ENCODE data around the gene PITPNB.
A peak's percentile ranks its signal among the peaks of the same experiment; 100 is the strongest.

The PITPNB gene

DNA sequence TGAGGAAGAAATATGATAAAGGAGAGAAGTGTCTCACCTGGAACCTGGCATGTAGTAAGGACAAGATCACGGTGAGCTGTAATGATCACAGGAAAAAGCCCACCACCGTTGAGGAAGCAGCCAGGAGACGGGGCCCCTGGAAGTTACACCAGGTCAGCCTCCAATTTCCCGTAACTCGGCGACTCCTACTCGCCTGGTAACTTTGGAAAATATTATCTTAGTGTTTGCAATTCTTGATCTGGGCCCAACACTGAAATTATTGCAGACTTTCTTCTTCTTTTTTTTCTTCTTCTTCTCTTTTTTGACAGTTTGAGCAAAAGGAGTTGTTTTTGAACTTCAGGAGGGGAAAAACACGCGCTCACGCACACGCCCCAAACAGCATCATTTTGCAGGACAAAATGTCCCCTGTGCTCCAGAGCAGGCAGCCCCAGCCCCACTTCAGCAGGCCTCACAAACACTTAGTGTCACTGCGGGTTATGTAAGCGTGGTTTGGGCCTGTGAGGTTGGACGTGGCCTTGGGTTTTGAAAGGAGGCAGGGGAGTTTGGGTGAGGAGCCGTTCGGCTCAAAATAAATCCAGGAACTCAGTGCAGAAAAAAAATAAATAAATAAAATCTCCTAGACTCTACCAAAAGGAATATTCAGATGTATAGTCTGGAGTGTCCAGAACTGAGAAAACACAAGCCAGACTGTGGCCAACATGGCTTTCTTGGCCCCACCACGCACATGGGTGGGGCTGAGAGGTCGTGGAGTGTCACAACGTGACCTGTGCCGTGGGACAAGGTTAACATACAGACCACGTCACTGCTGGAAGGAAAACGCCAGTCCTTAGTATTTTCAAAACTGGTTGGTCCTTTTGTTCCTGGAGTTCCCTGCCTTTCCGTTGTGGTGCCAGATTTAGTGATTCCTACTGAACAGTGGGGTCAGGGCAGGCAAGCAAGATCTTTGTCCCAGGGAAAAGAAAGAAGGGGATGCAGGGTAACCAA lies 91.2 kb downstream of the PITPNB start:
- no peak for DNase-seq

DNA sequence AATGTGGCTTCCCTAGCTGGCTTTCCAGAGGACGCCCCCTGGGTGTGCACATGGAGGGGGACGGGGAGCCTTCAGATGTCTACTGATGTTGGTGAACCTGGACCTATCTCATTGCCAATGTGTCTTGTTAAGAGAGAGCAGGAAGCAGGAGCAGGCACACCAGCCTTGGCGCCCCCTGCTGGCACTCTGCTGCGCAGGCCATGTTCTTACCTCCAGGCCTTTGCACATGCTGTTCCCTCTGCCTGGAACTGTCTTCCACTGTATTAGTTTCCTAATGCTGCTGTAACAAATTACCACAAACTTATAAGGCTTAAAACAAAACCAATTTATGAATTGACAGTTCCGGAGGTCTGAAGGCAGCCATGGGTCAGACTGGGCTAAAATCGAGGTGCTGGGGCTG lies 93.9 kb downstream of the PITPNB start:
- DNase-seq = no peak

DNA sequence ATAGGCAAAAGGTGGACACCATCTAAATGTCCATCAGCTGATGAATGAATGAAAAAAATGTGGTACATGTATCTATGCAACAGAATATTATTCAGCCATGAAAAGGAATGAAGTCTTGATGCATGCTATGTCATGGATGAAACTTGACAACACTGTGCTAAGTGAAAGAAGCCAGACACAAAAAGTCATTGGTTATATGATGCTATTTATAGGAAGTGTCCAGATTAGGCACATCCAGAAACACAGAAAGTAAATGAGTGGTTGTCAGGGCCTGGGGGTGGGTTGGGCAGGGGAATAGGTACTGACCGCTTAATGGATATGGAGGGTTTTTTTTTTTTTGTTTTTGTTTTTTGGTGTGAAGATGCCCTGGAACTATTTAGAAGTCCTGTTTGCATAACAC lies 95.8 kb downstream of the PITPNB start:
- DNase-seq = no peak

DNA sequence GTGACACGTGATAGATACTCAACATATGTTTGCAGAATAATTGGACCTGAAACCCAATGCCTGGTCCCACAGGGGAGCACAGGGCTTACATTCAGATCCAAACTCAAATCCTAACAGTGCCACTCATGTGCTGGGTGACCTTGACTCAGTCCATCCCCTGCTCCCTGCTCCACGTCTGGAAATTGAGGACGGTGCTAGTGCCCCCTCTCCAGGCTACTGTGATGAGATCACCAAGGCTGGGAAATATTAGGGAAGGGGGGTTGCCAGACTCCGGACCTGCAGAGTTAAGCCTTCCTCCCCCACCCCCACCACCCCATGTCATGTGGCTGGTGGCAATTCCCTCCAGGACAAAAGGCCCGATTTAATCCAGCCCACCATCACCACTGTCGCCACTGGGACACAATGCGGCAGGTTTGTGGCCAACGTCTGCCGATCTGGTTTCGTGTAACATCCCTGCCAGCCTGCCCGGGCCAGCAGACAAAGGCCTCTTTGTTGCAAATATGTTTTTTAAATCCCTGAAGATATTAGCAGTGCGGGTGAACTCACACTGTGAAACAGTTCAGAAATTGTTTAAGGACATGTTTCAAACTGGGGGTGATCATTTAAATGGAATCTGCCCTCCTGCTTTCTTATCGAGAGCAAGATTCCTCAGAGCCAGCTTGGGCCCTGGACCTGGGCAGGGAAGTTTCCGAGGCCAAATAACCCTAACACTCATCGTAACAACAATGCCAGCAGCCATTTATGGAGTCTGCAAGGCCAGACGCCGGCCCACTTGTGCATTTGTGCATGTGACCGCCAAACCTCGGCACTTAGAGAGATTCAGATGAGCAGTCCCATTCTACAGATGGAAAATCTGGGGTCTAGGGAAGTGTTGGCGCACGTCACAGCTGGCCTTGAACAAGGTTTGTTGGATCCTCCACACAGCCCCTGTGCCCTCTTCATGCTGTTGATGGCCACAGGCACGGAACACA lies 97.9 kb downstream of the PITPNB start:
- DNase-seq = no peak

DNA sequence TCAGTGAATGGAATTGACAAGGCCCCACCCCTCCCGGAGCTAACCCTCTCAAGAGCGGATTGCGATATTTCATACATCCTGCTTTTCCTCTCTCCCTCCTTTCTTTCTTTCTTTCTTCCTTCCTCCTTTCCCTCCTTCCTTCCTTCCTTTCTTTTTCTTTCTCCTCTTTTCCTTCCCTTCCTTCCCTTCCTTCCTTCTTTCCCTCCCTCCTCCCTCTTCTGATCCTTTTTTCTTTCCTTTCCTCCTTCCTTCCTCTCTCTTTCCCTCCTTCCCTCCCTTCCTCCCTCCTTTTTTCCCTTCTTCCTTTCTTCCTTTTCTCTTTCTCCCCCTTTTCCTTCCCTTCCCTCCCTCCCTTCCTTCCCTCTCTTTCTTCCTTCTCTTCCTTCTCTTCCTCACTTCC lies 102.5 kb downstream of the PITPNB start:
- DNase-seq = no peak

DNA sequence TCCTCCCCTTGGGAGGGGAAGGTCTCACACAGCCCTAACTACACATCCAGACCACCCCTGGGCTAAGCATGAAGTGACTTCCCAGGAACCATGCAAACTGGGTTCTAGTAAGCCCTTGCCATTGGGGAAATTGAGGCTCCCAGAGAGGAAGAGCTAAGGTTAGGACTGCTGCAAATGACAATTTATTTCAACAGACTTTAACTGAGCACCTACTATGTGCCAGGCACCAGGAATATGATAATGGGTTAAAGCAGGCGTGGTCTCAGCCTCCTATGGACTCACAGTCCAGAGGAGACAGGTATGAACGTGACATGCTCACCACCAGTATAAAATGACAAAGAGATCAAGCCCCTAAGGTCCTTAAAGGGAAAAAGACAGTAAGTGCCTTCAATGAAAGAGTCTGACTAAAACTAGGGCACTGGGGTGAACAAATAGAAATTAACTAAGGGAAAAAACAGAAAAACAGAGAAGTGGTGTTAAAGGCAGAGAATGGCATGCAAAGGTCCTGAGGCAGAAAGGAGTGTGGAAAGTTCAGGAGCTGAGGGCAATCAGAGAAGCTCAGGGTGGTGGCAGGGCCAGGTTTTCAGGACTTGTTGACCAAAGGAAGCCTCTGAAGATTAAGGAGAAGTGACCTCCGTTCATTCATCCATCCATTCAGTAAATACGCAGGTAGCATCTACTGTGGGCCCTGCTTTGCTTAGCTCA lies 103.1 kb downstream of the PITPNB start:
- no peak for DNase-seq

DNA sequence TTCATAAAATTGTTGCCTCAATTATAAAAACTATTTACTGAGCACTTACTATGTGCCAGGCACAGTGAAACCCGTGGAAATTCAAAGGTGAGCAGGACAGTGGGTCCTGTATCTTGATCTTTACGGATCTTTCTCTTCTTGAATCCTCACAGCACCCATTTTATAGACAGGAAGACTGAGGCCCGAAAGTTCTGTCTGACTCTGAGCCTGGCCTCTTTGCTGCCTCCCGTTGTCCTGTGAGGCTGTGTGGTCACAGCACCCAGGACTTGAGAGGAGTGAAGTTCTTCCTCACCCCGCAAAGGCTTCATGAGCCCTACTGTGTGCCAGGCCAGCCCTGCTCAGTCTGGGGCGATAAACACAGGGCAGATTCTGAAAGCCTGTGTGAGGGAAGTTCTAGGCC lies 104.1 kb downstream of the PITPNB start:
- DNase-seq = no peak

DNA sequence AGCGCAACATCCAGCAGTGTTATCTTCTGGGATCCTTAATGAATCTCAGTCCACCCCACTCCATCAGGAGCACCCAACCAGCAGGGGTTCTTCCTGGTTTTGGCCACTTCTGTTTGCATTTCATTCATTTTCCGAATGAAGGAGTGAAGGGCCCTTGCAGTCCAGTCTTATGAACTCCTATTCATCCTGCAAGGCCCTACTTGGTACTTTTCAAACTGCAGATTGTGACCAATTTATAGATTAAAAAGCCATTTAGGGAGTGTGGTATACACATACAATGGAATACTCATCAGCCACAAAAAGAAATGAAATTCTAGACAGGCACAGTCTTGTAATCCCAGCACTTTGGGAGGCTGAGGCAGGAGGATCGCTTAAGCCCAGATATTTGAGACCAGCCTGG lies 107.3 kb downstream of the PITPNB start:
- no peak for DNase-seq

DNA sequence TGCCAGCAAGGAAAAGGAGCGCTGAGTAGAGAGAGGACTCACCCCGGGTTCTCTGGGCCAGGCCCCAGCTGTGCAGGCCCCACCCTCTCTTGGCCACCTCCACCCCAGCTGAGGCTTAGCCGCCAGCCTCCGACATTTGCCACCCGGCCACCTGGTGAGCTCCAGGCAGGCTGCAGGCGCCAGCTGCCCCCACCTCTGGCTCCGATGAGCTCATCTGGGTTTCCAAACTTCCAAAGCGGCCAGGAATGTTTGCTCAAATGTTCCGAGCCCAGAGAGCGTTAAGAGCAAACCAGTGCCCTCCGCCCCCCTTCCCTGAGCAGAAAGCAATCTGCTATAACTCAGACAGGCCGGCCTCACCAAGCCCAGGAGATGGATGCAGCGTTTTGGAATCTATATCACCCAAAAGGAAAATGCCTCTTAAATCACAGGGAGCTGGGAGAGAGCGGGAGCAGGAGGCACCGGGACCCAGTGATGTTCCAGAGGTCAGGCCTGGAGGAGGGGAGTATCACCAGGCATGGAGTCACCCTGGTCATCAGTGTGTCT lies 108.4 kb downstream of the PITPNB start:
- DNase-seq = no peak

DNA sequence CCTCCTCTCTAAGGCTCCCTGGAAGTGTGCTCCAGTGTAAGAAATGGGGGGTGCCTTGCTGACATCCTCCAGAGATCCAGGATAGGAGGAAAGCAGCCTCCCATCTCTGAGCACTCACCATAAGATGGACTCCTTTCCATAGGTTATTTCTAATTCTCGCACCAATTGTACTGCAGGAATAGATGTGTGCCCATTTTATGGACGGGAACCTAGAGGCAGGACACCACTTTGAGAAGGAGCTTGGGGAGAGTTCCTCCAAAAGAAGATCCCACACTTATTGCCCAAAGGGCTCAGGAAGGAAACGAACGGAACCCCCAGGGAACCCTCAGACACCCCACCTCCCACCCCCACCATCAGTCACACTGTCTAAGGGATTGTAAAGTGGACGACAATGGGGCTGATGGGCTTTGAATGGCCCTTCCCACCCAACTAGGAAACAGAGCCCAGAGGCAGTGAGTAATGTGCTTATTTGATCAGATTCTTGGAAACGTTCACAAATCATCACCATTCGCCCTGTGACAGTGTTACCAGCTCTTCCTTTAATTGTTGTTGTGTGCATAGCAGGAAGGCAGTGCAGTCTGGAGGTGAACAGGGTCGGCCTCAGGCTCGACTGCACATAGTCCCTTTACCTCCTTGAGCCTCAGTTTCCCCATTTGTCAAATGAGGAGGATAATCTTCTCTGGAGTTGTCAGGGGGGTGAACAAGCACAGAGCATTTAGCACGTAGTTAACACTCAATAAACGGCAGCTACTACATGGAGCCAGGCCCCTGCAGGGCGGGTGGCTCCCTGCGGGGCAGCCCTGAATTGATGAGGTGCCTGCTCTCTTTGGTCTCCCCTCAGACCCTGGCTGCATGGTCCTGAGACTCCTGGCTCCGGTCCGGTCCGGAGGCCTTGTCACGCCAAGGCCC lies 109.1 kb downstream of the PITPNB start:
- DNase-seq = no peak

DNA sequence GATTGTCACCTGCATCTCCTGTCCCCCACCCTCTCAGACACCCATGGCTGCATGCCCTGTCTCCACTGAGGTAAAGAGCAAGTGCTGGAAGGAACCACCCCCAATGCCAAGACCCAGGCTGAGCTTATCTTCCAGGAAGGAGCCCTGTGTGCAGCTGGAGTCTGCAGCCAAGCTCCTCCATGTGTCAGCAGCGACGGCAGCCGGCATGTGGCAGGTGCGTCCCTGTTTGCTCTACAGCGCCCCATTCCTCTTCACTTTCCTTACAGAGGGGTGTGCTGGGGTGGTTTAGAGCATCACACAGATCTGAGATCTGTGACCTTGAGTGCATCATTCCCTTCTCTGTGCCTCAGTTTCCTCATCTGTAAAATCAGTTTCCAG lies 109.8 kb downstream of the PITPNB start:
- no peak for DNase-seq

DNA sequence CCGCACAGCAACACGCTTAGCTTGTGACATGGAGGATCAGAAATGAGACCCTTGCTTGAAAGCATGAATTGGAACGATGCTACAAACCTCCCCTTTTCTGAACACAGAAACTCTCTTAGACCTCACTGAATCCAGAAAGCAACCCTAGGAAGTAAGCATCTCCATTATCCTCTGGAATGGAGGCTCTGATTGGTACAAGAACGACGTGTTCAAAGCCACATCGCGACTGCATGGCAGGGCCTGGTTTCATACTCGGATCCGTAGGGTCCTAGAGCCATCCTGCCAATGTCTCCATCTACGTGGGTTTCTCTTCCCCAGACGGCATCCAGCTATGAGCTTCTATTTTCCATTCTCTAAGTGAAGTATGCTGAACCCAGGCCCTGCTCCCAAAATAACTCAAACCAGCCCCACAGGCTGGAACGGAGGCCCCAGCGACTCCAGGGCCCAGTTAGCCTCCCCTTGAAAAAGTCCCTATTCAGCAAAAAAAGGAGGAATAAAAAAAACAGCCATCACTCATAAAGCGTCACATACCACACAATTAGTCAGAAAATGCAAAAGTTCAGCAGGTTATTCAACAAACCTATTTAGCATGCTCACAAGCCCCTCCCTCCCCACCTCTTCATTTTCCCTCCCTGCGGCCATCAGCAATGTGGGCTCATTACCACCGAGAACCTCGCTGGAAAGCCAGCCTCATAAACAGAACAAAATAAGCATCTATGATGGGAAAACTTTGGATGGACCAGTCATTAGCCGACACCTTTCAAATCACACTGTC lies 110.4 kb downstream of the PITPNB start:
- no peak for DNase-seq

DNA sequence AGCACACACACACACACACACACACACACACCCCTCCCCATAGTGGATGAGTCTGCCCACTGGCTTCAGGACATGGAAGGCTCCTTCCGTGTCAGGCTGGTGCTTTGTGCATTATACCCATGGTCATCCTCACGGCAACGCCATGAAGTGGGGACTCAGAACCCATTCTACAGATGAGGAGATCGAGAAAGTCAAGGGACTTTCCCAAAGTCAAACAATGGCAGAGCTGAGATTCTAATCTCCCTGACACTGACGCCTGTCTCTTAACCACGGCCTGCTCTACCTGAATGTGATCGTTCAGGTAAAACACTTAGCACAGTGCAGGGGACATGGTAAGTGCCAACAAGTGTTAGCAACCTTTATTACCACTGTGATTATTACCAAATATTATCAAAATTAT lies 113.2 kb downstream of the PITPNB start:
- no peak for DNase-seq

DNA sequence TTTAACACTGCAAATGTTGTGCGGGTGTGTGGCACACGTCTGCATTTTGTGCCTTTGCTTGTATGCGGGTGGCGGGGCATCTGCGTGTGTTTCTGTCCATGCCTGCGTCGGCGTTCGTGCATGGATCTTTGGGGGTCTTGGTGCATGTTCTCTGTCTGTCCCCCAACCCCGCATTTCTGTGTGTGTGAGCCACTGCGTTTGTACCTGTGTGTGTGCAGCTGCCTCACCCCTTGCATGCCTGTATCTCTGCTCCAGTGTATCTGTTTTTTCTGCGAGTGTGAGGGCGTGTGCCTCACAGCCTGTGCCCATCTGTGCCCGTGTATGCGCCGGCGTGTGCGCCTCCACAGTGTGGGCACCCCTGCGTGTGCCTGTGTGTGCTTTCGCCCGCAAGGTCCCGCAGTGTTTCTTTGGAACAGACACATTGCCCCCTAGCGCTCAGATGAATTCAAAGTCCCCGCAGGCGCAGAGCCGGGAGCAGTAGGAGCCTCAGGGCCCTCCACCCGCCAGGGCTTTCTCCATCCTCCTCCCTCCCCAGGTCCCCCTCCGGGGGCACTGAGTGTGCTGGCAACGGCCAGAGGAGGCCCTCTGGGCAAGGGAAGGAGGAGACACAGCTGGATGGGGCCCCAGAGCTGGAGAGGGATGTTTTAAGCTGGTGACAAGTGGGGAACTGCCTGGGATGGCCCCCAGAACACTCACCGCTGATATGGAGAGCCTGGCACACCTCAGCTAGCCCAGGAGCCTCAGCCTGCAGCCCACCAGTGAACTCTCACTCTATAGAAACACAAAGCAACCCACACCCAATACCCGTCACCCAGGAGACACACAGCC lies 114.4 kb downstream of the PITPNB start:
- peak; percentile 53 to 54 for DNase-seq

DNA sequence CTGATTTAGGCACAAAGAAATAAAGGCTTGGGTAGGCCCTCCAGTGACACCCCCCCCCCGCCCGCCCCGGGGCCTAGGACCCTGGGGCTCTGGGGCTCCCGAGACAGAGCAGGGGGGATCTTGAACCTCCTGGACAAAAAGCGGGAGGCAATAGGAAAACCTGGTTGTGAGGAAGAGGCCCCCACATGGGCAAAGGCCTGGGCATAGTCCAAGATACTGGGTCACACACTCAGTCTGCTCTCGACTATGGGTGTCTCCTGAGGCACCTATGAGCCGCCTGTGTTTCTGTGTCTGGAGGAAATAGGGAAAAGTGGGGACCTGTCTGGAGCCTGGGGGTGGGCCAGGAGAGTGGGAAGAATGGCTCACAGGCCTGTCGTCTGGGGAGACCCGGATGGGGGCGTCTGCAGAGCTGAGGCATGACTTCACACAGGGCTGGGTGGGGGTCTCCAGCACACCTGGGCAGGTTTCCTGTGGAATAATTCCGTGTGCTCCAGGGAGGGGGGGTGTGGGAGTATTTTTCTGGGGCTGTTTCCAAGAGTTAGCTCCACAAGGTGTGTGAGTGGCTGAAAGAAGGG lies 115.1 kb downstream of the PITPNB start:
- no peak for DNase-seq

DNA sequence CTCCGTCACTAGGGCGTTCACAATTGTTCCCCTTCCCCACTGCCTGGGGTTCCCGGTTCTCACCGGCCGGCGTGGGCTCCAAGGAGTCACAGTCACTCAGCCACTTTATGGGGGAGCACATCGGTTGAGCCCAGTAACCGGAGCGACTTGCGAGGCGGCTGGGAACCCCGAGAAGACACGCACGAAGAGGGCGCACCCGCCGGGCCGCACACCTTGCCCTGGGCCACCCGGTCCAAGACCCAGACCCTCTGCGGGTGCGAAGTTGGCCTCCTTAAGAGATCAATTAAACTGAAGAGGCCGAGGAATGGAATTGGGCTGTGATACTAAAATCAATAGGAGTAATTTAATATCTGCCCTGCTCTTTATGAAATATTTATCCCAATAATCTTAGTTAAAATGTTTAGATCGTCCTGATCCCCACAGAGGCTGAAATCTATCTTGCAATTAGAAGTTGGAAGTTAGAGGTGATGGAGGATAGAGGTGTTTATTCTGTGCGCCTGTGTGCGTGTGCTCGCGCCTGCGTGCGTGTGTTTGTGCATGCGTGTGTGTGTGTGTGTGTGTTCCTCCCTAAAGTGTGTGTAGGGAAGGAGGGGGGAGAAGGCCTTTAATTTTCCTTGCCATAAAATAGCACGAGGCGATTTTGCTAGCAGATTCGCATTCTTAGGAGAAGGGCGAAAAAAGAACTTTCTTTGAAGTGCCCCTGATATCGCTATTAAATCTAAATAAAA lies 116.5 kb downstream of the PITPNB start:
- peak in 1 of 2 donors; percentile 32 for DNase-seq

Data from CD4-positive, alpha-beta T cell treated with Interleukin-1 beta for 1 hour (primary cell).